A673 (cell line): Measurements from ENCODE around the gene VAV3.

Experiments
- EZH2 ChIP-seq: fragments of 200-600 bp; sonication (generic); IDR thresholded peaks from 2 replicates; pipeline ENCODE4 v1.6.1; 2017; ENCODE audit warnings: borderline replicate concordance, low read depth, mild to moderate bottlenecking, mixed read lengths, antibody characterized with exemption, low read length; ENCODE audit not compliant: poor library complexity, severe bottlenecking
- TF ChIP-seq, protein P1 (sequence below): fragments of 300-800, 200-600 bp; sonication (generic); conservative IDR thresholded peaks from 2 replicates; pipeline ENCODE4 v1.5.1; 2017; ENCODE audit warnings: low read depth, mild to moderate bottlenecking, antibody characterized with exemption, low read length, moderate library complexity, mixed read lengths

DNA sequence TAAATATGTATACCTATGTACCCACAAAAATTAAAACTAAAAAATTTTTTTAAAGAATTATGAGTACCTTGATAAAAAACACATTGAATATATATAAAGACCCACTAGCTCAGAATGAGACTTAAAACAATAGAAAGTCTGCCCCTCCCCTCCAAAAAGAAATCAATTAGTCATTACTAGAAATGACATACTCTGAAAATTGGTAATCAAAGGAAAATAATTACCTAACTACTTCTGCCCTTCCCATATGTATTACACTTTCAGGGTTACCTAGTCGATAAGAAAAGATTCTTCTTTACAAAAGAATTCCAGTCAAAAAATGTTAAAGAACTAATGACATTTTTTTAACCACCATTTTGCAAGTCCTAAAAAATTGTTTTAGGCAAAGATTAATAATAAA, 34.7 kb downstream of the VAV3 start:
- TF ChIP-seq, protein P1, sequence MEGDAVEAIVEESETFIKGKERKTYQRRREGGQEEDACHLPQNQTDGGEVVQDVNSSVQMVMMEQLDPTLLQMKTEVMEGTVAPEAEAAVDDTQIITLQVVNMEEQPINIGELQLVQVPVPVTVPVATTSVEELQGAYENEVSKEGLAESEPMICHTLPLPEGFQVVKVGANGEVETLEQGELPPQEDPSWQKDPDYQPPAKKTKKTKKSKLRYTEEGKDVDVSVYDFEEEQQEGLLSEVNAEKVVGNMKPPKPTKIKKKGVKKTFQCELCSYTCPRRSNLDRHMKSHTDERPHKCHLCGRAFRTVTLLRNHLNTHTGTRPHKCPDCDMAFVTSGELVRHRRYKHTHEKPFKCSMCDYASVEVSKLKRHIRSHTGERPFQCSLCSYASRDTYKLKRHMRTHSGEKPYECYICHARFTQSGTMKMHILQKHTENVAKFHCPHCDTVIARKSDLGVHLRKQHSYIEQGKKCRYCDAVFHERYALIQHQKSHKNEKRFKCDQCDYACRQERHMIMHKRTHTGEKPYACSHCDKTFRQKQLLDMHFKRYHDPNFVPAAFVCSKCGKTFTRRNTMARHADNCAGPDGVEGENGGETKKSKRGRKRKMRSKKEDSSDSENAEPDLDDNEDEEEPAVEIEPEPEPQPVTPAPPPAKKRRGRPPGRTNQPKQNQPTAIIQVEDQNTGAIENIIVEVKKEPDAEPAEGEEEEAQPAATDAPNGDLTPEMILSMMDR, result no peak
- TF ChIP-seq EZH2, result no peak
